A549 (cell line): ENCODE results near the gene PRDM10.

Source experiments
- CHD2 ChIP-seq: fragments of 150-350 bp; IDR thresholded peaks from 2 replicates; pipeline ENCODE4 v1.6.1; 2014; ENCODE audit warnings: low read length; ENCODE audit not compliant: partially characterized antibody
- CTCF ChIP-seq: fragments of >200 bp; sonication (Bioruptor Twin); formaldehyde crosslinking; IDR thresholded peaks from 3 replicates; pipeline ENCODE4 v1.5.1; 2016
- GATA3 ChIP-seq: IDR thresholded peaks from 2 replicates; pipeline ENCODE4 v1.6.1; 2012; ENCODE audit warnings: borderline replicate concordance
- JUNB ChIP-seq: fragments of >200 bp; sonication (Bioruptor Twin); formaldehyde crosslinking; IDR thresholded peaks from 2 replicates; pipeline ENCODE4 v1.6.1; 2016
- MAZ ChIP-seq: fragments of 150-350 bp; IDR thresholded peaks from 2 replicates; pipeline ENCODE4 v1.6.1; 2014; ENCODE audit warnings: antibody characterized with exemption, low read depth, low read length, borderline replicate concordance
- PBX3 ChIP-seq: IDR thresholded peaks from 2 replicates; pipeline ENCODE4 v1.6.1; 2012
- POLR2A ChIP-seq: IDR thresholded peaks from 2 replicates; pipeline ENCODE4 v1.6.1; 2012; ENCODE audit warnings: mild to moderate bottlenecking, low read length
- RFX5 ChIP-seq: fragments of 450-650 bp; IDR thresholded peaks from 2 replicates; pipeline ENCODE4 v1.7.1; 2014; ENCODE audit warnings: antibody characterized with exemption, mild to moderate bottlenecking, moderate library complexity

GRCh38 chr11:129933262-129933661 lies 69.4 kb downstream of the PRDM10 start:
- TF ChIP-seq RFX5 = no peak
- no peak for TF ChIP-seq POLR2A
- no peak for TF ChIP-seq PBX3
- no peak for TF ChIP-seq JUNB
- TF ChIP-seq GATA3 = no peak
- no peak for TF ChIP-seq MAZ
- TF ChIP-seq CHD2 = no peak
- TF ChIP-seq CTCF = no peak
